ENCODE results near the gene MOG. TPM values are rescaled to one million over a fixed set of nuclear protein-coding genes. Genes with fewer than 3 reads are reported as not detected.
A peak's percentile ranks its signal among the peaks of the same experiment; 100 is the strongest.

Gene MOG
- 10 to 100 TPM; 22.6 to 82.9 TPM for total RNA-seq
- 100 to 1,000 TPM; 223 to 225 TPM for polyA plus RNA-seq (ENCODE audit: insufficient read length in 2 of 2)
- long read RNA-seq, donor 1, partial matches to known transcripts: 0 of 31 reads
- long read RNA-seq, donor 1, other reads (novel, unspliced or antisense): 27 of 31 reads
- long read RNA-seq, donor 2, partial matches to known transcripts: 0 of 2 reads
- long read RNA-seq, donor 2, other reads (novel, unspliced or antisense): 0 of 2 reads
- long read RNA-seq, donor 3, partial matches to known transcripts: 0 of 12 reads
- long read RNA-seq, donor 3, other reads (novel, unspliced or antisense): 10 of 12 reads
- long read RNA-seq, donor 4, partial matches to known transcripts: 293 of 310 reads
- long read RNA-seq, donor 4, other reads (novel, unspliced or antisense): 17 of 310 reads

DNA sequence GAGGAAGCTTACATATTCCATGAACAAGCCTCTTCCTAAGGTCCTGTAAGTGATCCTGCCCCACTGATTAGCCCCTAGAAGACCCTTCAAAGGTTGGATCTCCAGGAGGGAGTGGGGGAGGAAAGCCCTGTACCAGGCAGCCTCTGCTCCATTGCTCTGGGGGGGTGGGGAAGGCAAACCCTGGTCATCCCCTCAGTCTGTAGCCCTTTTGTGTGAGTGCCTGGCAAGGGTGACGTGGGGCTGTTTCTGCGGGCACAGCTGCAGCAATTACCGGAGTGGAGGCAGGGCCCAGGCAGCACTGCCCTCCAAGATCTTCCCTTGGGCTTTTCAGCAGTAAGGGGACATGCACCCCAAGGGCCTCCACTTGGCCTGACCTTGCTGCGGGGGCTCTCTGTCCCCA lies at the start of gene MOG:
Gene MOG (plus strand): TSS at position 295 of the 400 bp plus-strand sequence. CDS start 118 bp downstream, outside the sequence.
- H3K27me3 ChIP-seq (ENCODE audit: control insufficient read depth, insufficient read depth, low read length): peaks cover 3% of the 10 kb centered on the region
- H3K36me3 ChIP-seq (ENCODE audit: control insufficient read depth, insufficient read depth, low read length): no peaks in the 10 kb centered on the region
- H3K4me3 ChIP-seq (ENCODE audit: low read depth, low read length): no peak within 1 kb of the TSS
- WGBS (ENCODE audit: insufficient coverage): 63% methylated on average over 4 of the region's 4 CpGs
- H3K9me3 ChIP-seq (ENCODE audit: control insufficient read depth, insufficient read depth, low read length): no peaks in the 10 kb centered on the region
- peak in 1 of 6 donors; percentile 53 for DNase-seq (ENCODE audit: low read depth in 4 of 6, low spot score in 6 of 6)
- no peak within 1 kb of the TSS for H3K27ac ChIP-seq (ENCODE audit: low read depth, low read length)
- H3K4me1 ChIP-seq (ENCODE audit: control insufficient read depth, insufficient read depth, low read length): peaks cover 2% of the 10 kb centered on the region

GRCh38 chr6:29608131-29608530 lies 48.8 kb upstream of the MOG start:
- Histone ChIP-seq H3K36me3 (ENCODE audit: control insufficient read depth, insufficient read depth, low read length) (peaks cover 77% of the 10 kb centered on the region), H3K9me3 (ENCODE audit: control insufficient read depth, insufficient read depth, low read length) (no peaks in the 10 kb centered on the region), H3K4me1 (ENCODE audit: control insufficient read depth, insufficient read depth, low read length) (peaks cover 67% of the 10 kb centered on the region), H3K27ac (ENCODE audit: low read depth, low read length) (peak overlapping the region; percentile 25), H3K27me3 (ENCODE audit: control insufficient read depth, insufficient read depth, low read length) (no peaks in the 10 kb centered on the region), H3K4me3 (ENCODE audit: low read depth, low read length) (no peak overlapping the region)
- peak in 3 of 6 donors; percentile 49 to 84 (median 61) for DNase-seq (ENCODE audit: low read depth in 4 of 6, low spot score in 6 of 6)

GRCh38 chr6:29610540-29610939 lies 46.4 kb upstream of the MOG start:
- no peak overlapping the region for H3K4me3 ChIP-seq (ENCODE audit: low read depth, low read length)
- peaks cover 51% of the 10 kb centered on the region for H3K4me1 ChIP-seq (ENCODE audit: control insufficient read depth, insufficient read depth, low read length)
- peaks cover 72% of the 10 kb centered on the region for H3K36me3 ChIP-seq (ENCODE audit: control insufficient read depth, insufficient read depth, low read length)
- H3K9me3 ChIP-seq (ENCODE audit: control insufficient read depth, insufficient read depth, low read length): no peaks in the 10 kb centered on the region
- DNase-seq (ENCODE audit: low read depth in 4 of 6, low spot score in 6 of 6): no peak
- no peaks in the 10 kb centered on the region for H3K27me3 ChIP-seq (ENCODE audit: control insufficient read depth, insufficient read depth, low read length)
- WGBS (ENCODE audit: insufficient coverage): 77% methylated on average over 3 of the region's 4 CpGs
- H3K27ac ChIP-seq (ENCODE audit: low read depth, low read length): no peak overlapping the region

- DNase-seq (ENCODE audit: low read depth in 4 of 6, low spot score in 6 of 6): peak in 1 of 6 donors; percentile 72
- Histone ChIP-seq H3K36me3 (ENCODE audit: control insufficient read depth, insufficient read depth, low read length) (peaks cover 68% of the 10 kb centered on the region), H3K9me3 (ENCODE audit: control insufficient read depth, insufficient read depth, low read length) (no peaks in the 10 kb centered on the region), H3K4me1 (ENCODE audit: control insufficient read depth, insufficient read depth, low read length) (peaks cover 43% of the 10 kb centered on the region), H3K27me3 (ENCODE audit: control insufficient read depth, insufficient read depth, low read length) (no peaks in the 10 kb centered on the region), H3K27ac (ENCODE audit: low read depth, low read length) (peak overlapping the region; percentile 5), H3K4me3 (ENCODE audit: low read depth, low read length) (no peak overlapping the region)
- no CpG with 5 or more reads among the region's 4 CpGs for WGBS (ENCODE audit: insufficient coverage)
Observed at GRCh38 chr6:29611426-29611825, 45.5 kb upstream of the MOG start.

- no peak for DNase-seq (ENCODE audit: low read depth in 4 of 6, low spot score in 6 of 6)
Observed at GRCh38 chr6:29617782-29618554, 38.9 kb upstream of the MOG start.

DNA sequence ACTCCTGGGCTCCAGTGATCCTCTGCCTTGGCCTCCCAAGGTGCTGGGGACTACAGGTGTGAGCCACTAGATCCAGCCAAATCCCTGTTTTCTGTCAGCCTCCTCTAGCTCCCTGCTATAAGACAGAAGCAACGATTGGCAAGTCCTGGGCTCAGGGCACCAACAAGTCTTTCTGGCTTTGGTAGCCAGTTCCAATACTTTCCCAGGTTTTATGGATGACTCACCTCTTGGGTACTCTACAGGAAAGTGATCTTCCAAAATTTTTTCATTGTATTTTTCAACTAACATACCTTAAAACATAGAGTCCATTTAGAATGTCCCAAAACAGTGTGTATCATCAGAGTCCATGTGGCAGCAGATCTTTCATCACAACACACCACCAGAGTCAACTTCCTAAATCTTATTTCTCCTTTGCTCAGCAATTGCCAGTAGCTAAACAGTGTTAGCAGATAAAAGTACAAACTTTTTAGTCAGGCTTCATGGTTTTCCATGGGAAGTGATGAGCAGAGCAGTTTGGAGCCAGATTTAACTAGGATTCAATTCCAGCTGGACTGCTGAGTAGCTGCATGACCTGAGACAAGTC lies 37.2 kb upstream of the MOG start:
- Histone ChIP-seq H3K27ac (ENCODE audit: low read depth, low read length) (no peak overlapping the region), H3K4me3 (ENCODE audit: low read depth, low read length) (no peak overlapping the region), H3K36me3 (ENCODE audit: control insufficient read depth, insufficient read depth, low read length) (peaks cover 68% of the 10 kb centered on the region), H3K4me1 (ENCODE audit: control insufficient read depth, insufficient read depth, low read length) (peaks cover 15% of the 10 kb centered on the region), H3K9me3 (ENCODE audit: control insufficient read depth, insufficient read depth, low read length) (no peaks in the 10 kb centered on the region), H3K27me3 (ENCODE audit: control insufficient read depth, insufficient read depth, low read length) (no peaks in the 10 kb centered on the region)
- DNase-seq (ENCODE audit: low read depth in 4 of 6, low spot score in 6 of 6): no peak
- 100% methylated on average over 1 of the region's 1 CpG for WGBS (ENCODE audit: insufficient coverage)

More at GRCh38 chr6:29617782-29618554, 38.9 kb upstream of the MOG start:
- H3K4me1 ChIP-seq (ENCODE audit: control insufficient read depth, insufficient read depth, low read length): peaks cover 4% of the 10 kb centered on the region
- WGBS (ENCODE audit: insufficient coverage): no CpG with 5 or more reads among the region's 8 CpGs
- H3K9me3 ChIP-seq (ENCODE audit: control insufficient read depth, insufficient read depth, low read length): no peaks in the 10 kb centered on the region
- no peaks in the 10 kb centered on the region for H3K27me3 ChIP-seq (ENCODE audit: control insufficient read depth, insufficient read depth, low read length)
- H3K4me3 ChIP-seq (ENCODE audit: low read depth, low read length): no peak overlapping the region
- no peak overlapping the region for H3K27ac ChIP-seq (ENCODE audit: low read depth, low read length)
- peaks cover 70% of the 10 kb centered on the region for H3K36me3 ChIP-seq (ENCODE audit: control insufficient read depth, insufficient read depth, low read length)

DNA sequence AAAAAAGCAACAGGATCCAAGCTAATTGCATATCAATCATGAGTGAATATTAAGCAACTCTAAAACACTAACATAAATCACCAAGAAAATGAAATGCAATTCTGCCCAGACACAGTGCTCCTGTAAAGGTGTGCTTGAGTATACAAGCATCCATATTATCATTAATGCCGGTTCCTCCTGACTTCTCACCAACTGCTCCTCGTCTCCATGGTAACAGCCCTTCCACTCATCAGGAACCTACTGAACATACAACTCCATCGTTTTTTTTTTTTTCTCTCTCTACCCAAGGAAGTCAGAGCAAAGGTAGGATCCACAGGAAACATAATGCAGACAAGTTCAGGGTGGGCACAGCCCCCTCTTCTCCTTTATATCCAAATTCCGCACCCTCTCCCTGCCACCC lies 36.3 kb upstream of the MOG start:
- DNase-seq (ENCODE audit: low read depth in 4 of 6, low spot score in 6 of 6): peak in 1 of 6 donors; percentile 77
- Histone ChIP-seq H3K4me1 (ENCODE audit: control insufficient read depth, insufficient read depth, low read length) (peaks cover 23% of the 10 kb centered on the region), H3K27me3 (ENCODE audit: control insufficient read depth, insufficient read depth, low read length) (no peaks in the 10 kb centered on the region), H3K4me3 (ENCODE audit: low read depth, low read length) (no peak overlapping the region), H3K27ac (ENCODE audit: low read depth, low read length) (no peak overlapping the region), H3K36me3 (ENCODE audit: control insufficient read depth, insufficient read depth, low read length) (peaks cover 60% of the 10 kb centered on the region), H3K9me3 (ENCODE audit: control insufficient read depth, insufficient read depth, low read length) (no peaks in the 10 kb centered on the region)
- 56% methylated on average over 4 of the region's 4 CpGs for WGBS (ENCODE audit: insufficient coverage)

- H3K4me3 ChIP-seq (ENCODE audit: low read depth, low read length): no peak overlapping the region
- peaks cover 40% of the 10 kb centered on the region for H3K4me1 ChIP-seq (ENCODE audit: control insufficient read depth, insufficient read depth, low read length)
- no peaks in the 10 kb centered on the region for H3K27me3 ChIP-seq (ENCODE audit: control insufficient read depth, insufficient read depth, low read length)
- WGBS (ENCODE audit: insufficient coverage): 19% methylated on average over 3 of the region's 3 CpGs
- no peaks in the 10 kb centered on the region for H3K9me3 ChIP-seq (ENCODE audit: control insufficient read depth, insufficient read depth, low read length)
- no peak overlapping the region for H3K27ac ChIP-seq (ENCODE audit: low read depth, low read length)
- peaks cover 37% of the 10 kb centered on the region for H3K36me3 ChIP-seq (ENCODE audit: control insufficient read depth, insufficient read depth, low read length)
- DNase-seq (ENCODE audit: low read depth in 4 of 6, low spot score in 6 of 6): no peak
Observed at GRCh38 chr6:29624520-29624961, 32.4 kb upstream of the MOG start.

GRCh38 chr6:29625337-29625930 lies 31.5 kb upstream of the MOG start:
- Histone ChIP-seq H3K4me1 (ENCODE audit: control insufficient read depth, insufficient read depth, low read length) (peaks cover 44% of the 10 kb centered on the region), H3K27ac (ENCODE audit: low read depth, low read length) (peak overlapping the region; percentile 34), H3K9me3 (ENCODE audit: control insufficient read depth, insufficient read depth, low read length) (no peaks in the 10 kb centered on the region), H3K36me3 (ENCODE audit: control insufficient read depth, insufficient read depth, low read length) (peaks cover 33% of the 10 kb centered on the region), H3K27me3 (ENCODE audit: control insufficient read depth, insufficient read depth, low read length) (no peaks in the 10 kb centered on the region), H3K4me3 (ENCODE audit: low read depth, low read length) (peak overlapping the region; percentile 79)
- WGBS (ENCODE audit: insufficient coverage): 21% methylated on average over 4 of the region's 7 CpGs
- DNase-seq (ENCODE audit: low read depth in 4 of 6, low spot score in 6 of 6): no peak
